Tibial nerve (tissue), 4 donors: ENCODE measurements around the gene SNAPIN. TPM values are rescaled to one million over a fixed set of nuclear protein-coding genes. Genes with fewer than 3 reads are reported as not detected.

Source experiments
- DNase-seq, 2 donors: peaks; one replicate each; pipeline ENCODE4 v3.0.0-alpha.2; 2019; ENCODE audit warnings: low spot score in 2 of 2
- H3K27ac ChIP-seq, 4 donors: fragments of 200-600 bp; sonication (generic) in 3 of 4; one replicate each; pipeline ENCODE4 v1.5.1; 2017 to 2019; ENCODE audit warnings: mild to moderate bottlenecking in 1 of 4
- H3K27me3 ChIP-seq, 2 donors: fragments of 200-600 bp; sonication (generic) in 1 of 2; one replicate each; pipeline versions ENCODE4 v1.5.1 to v1.6.0; 2017 to 2019
- H3K36me3 ChIP-seq, 3 donors: fragments of 200-600 bp; sonication (generic); one replicate each; pipeline ENCODE4 v1.5.1; 2018 to 2019
- H3K4me1 ChIP-seq, 4 donors: fragments of 200-600 bp; sonication (generic) in 3 of 4; one replicate each; pipeline ENCODE4 v1.5.1; 2017 to 2019
- H3K4me3 ChIP-seq, 4 donors: fragments of 200-600 bp; sonication (generic) in 3 of 4; one replicate each; pipeline ENCODE4 v1.5.1; 2017 to 2019; ENCODE audit warnings: mild to moderate bottlenecking in 1 of 4, moderate library complexity in 1 of 4
- H3K9me3 ChIP-seq, 4 donors: fragments of 200-600 bp; sonication (generic) in 3 of 4; one replicate each; pipeline ENCODE4 v1.5.1; 2017 to 2019
- CTCF ChIP-seq, 5 experiments: fragments of 200-600 bp in 3 of 5; fragments of 450-650 bp in 2 of 5; sonication (generic) in 3 of 5; IDR thresholded peaks; one replicate each; pipeline ENCODE4 v1.5.1; 2016 to 2019; ENCODE audit warnings: antibody characterized with exemption in 5 of 5, mild to moderate bottlenecking in 3 of 5, moderate library complexity in 2 of 5
- EP300 ChIP-seq, 2 donors: sonication (generic); formaldehyde crosslinking; IDR thresholded peaks; one replicate each; pipeline ENCODE4 v1.6.1; 2017; ENCODE audit warnings: antibody characterized with exemption in 2 of 2, mild to moderate bottlenecking in 1 of 2
- POLR2A ChIP-seq, 2 donors: fragments of 450-650 bp; IDR thresholded peaks; one replicate each; pipeline ENCODE4 v1.6.1; 2017; ENCODE audit warnings: antibody characterized with exemption in 2 of 2, mild to moderate bottlenecking in 2 of 2, moderate library complexity in 2 of 2
- WGBS, 2 donors: methylation state at CpG; one replicate each; pipeline ENCODE4 v1.1.5; 2018; 5-methylcytosine and 5-hydroxymethylcytosine counted together
- total RNA-seq, 4 donors: library from RNA; depleted of rRNA; stranded (reverse); fragments of >200 nt; gene quantifications; one replicate each; pipeline ENCODE4 v1.1.0, GENCODE V29; 2016

The SNAPIN gene
- total RNA-seq, 4 donors from 2014 or later, result 34.1 to 59.9 (median 43.7) TPM

- Histone ChIP-seq H3K9me3 (no peaks in the 10 kb centered on the region), H3K4me3 (peak within 1 kb of the TSS in 1 of 4 donors; percentile 9), H3K27ac (peak within 1 kb of the TSS; percentile 45 to 92 (median 70)), H3K27me3 (no peaks in the 10 kb centered on the region), H3K36me3 (peaks cover 0 to 23% (median 0%) of the 10 kb centered on the region in 3 donors), H3K4me1 (peaks cover 0 to 36% (median 25%) of the 10 kb centered on the region in 4 donors)
- 42 to 53% methylated on average over 8 to 10 of the region's 10 CpGs for WGBS, 2 donors
- no peak for TF ChIP-seq EP300 (IDR thresholded peaks at IDR 0.05)
- TF ChIP-seq CTCF (IDR thresholded peaks at IDR 0.05), result no peak
- TF ChIP-seq POLR2A (IDR thresholded peaks at IDR 0.05), result no peak
- no peak for DNase-seq
These were observed 42.2 kb upstream of the SNAPIN start, which contains the start of gene S100A14 for GRCh38 chr1:153616144-153616916. Gene S100A14 (minus strand): TSS chr1:153616325. CDS start chr1:153615858, 467 bp downstream.

GRCh38 chr1:153616917-153617311 lies 41.6 kb upstream of the SNAPIN start:
- Histone ChIP-seq H3K4me3 (no peak overlapping the region), H3K9me3 (no peaks in the 10 kb centered on the region), H3K27me3 (no peaks in the 10 kb centered on the region), H3K27ac (peak overlapping the region; percentile 45 to 92 (median 70)), H3K36me3 (peaks cover 0 to 23% (median 0%) of the 10 kb centered on the region in 3 donors), H3K4me1 (peaks cover 0 to 33% (median 23%) of the 10 kb centered on the region in 4 donors)
- 61% methylated on average over 5 of the region's 5 CpGs for WGBS, 2 donors
- no peak for TF ChIP-seq CTCF (IDR thresholded peaks at IDR 0.05)
- TF ChIP-seq POLR2A (IDR thresholded peaks at IDR 0.05), result no peak
- no peak for TF ChIP-seq EP300 (IDR thresholded peaks at IDR 0.05)
- DNase-seq, result no peak

- peak in 1 of 2 donors; percentile 55 for DNase-seq
- peak; percentile 38 to 92 (median 79) for TF ChIP-seq CTCF (IDR thresholded peaks at IDR 0.05)
- TF ChIP-seq POLR2A (IDR thresholded peaks at IDR 0.05), result no peak
- TF ChIP-seq EP300 (IDR thresholded peaks at IDR 0.05), result no peak
- H3K27me3 ChIP-seq, result no peaks in the 10 kb centered on the region
- 9 to 57% methylated on average over 4 to 6 of the region's 6 CpGs for WGBS, 2 donors
- peaks cover 0 to 23% (median 0%) of the 10 kb centered on the region in 3 donors for H3K36me3 ChIP-seq
- H3K27ac ChIP-seq, result peak overlapping the region; percentile 45 to 92 (median 70)
- H3K9me3 ChIP-seq, result no peaks in the 10 kb centered on the region
- H3K4me3 ChIP-seq, result no peak overlapping the region
- H3K4me1 ChIP-seq, result peaks cover 0 to 33% (median 23%) of the 10 kb centered on the region in 4 donors
These were observed 40.8 kb upstream of the SNAPIN start for GRCh38 chr1:153617663-153618062.

- no peaks in the 10 kb centered on the region for H3K27me3 ChIP-seq
- H3K36me3 ChIP-seq, result peaks cover 0 to 33% (median 0%) of the 10 kb centered on the region in 3 donors
- no peak for TF ChIP-seq EP300 (IDR thresholded peaks at IDR 0.05)
- no peak for TF ChIP-seq CTCF (IDR thresholded peaks at IDR 0.05)
- TF ChIP-seq POLR2A (IDR thresholded peaks at IDR 0.05), result no peak
- DNase-seq, result no peak
- WGBS, 2 donors, result 97 to 98% methylated on average over 6 of the region's 6 CpGs
- no peak overlapping the region for H3K4me3 ChIP-seq
- H3K27ac ChIP-seq, result no peak overlapping the region
- no peaks in the 10 kb centered on the region for H3K9me3 ChIP-seq
- H3K4me1 ChIP-seq, result peaks cover 0 to 35% (median 21%) of the 10 kb centered on the region in 4 donors
These were observed 39.3 kb upstream of the SNAPIN start for GRCh38 chr1:153619171-153619570.

GRCh38 chr1:153623101-153623500 lies 35.4 kb upstream of the SNAPIN start:
- Histone ChIP-seq H3K36me3 (peaks cover 0 to 39% (median 0%) of the 10 kb centered on the region in 3 donors), H3K27ac (peak overlapping the region in 1 of 4 donors; percentile 50), H3K27me3 (no peaks in the 10 kb centered on the region), H3K4me1 (peaks cover 0 to 41% (median 19%) of the 10 kb centered on the region in 4 donors), H3K9me3 (no peaks in the 10 kb centered on the region), H3K4me3 (no peak overlapping the region)
- no peak for DNase-seq
- TF ChIP-seq CTCF (IDR thresholded peaks at IDR 0.05), result no peak
- TF ChIP-seq EP300 (IDR thresholded peaks at IDR 0.05), result peak in 1 of 2 donors; percentile 12
- WGBS, 2 donors, result 45 to 51% methylated on average over 7 of the region's 7 CpGs
